ENCODE data around the gene FOXP4. TPM values are rescaled to one million over a fixed set of nuclear protein-coding genes. Genes with fewer than 3 reads are reported as not detected.
A peak's percentile ranks its signal among the peaks of the same experiment; 100 is the strongest.

The FOXP4 gene
- total and polyA plus RNA-seq, 2 of the 13 experiments (the other 11 are each of a cell fraction or from before 2014, with no cell fraction given), result 11.0 to 12.4 TPM

DNA sequence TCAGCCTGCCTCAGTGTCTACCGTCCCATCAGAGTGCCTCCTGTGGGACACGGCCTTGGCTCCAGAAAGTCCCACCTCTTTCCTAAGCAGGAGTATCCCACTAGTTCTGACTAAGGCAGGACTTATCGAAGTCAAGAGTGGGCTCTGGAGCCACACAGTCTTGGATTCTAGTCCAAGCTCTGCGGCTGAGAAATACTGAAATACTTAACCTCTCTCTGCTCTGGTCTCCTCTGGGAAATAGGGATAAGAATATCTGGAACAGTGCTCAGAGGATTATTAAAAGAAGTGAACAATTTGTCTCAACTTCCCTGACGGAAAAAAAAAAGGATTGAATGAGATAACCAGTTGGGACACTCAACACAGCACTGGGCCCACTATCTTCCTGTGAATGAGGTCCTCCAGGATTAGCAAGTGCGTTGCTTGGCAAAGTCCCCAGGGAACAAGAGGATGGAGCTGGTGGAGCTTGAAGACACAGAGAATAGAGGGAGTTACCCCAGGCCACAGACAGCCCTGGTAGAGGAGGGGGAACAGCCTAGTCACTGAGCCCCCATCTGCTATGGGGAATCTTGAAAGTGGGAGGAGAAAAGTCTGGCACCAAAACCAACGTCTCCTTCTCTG, 34.6 kb upstream of the FOXP4 start (continued):
- TF ChIP-seq, protein P1, sequence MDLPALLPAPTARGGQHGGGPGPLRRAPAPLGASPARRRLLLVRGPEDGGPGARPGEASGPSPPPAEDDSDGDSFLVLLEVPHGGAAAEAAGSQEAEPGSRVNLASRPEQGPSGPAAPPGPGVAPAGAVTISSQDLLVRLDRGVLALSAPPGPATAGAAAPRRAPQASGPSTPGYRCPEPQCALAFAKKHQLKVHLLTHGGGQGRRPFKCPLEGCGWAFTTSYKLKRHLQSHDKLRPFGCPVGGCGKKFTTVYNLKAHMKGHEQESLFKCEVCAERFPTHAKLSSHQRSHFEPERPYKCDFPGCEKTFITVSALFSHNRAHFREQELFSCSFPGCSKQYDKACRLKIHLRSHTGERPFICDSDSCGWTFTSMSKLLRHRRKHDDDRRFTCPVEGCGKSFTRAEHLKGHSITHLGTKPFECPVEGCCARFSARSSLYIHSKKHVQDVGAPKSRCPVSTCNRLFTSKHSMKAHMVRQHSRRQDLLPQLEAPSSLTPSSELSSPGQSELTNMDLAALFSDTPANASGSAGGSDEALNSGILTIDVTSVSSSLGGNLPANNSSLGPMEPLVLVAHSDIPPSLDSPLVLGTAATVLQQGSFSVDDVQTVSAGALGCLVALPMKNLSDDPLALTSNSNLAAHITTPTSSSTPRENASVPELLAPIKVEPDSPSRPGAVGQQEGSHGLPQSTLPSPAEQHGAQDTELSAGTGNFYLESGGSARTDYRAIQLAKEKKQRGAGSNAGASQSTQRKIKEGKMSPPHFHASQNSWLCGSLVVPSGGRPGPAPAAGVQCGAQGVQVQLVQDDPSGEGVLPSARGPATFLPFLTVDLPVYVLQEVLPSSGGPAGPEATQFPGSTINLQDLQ (CRISPR knock-in tag; IDR thresholded peaks at IDR 0.05), result no peak
- TF ChIP-seq RCOR2 (CRISPR knock-in tag; IDR thresholded peaks at IDR 0.05) (no peak), ZKSCAN5 (CRISPR knock-in tag; IDR thresholded peaks at IDR 0.05) (no peak)

DNA sequence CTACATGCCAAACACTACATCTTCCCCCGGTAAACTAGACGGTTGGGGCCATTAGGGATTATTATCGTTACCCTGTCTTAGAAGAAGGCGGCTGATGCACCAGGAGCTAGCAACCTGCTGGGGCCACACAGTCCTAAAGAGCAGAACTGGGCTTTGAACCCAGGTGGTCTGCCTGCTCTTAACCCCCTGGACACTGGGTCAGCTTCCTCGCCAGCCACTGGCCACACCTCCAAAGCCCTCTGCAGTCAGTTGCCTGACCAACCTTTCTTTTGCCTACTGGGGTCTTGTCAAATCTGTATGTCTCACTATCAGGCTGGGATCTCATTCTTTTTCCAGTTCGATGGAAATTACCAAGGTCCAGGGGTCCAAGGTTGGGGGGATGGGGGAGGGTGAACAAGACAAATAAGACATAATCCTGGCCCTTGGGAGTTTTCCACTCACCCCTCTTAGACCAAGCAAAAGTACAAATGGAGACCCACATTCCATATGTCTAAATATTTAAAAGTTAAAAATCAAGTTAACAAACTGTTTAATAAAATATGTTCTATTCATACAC, 34.0 kb upstream of the FOXP4 start:
- peak overlapping the region; percentile 40 for H3K4me2 ChIP-seq (ENCODE audit: low read depth, low read length)
- WGBS (ENCODE audit: low lambda C conversion rate), result 69% methylated on average over 6 of the region's 6 CpGs
- intact Hi-C loops (cut with micrococcal nuclease; ENCODE audit: unreplicated experiment) (no loop called here), in situ Hi-C loops (cut with HindIII; ENCODE audit: extremely low pct_ligation_motif_present, low pct_unique_long_range_greater_than_20kb) (no loop called here)
- ChIA-PET CTCF (ENCODE audit: low intra/inter-chr PET ratio, low total read pairs) (no interaction called here), POLR2A (interaction anchor here (1.4 to 11.7 kb wide), 3 partner anchors 9 to 31 kb away, joined by 3 to 187 read pairs (median 4); no protein-coding TSS in a partner anchor)
- no TSS peak for BruUV-seq (replicated peaks)
- H4K20me1 ChIP-seq (ENCODE audit: insufficient read depth, low read length), result no peaks in the 10 kb centered on the region
- H3K9ac ChIP-seq (ENCODE audit: insufficient read depth, low read depth, low read length), result no peak overlapping the region
- no peaks in the 10 kb centered on the region for H3K27me3 ChIP-seq (ENCODE audit: control insufficient read depth in 1 of 2, insufficient read depth in 2 of 2, low read length in 2 of 2)
- DNase-seq (ENCODE audit: low spot score), result no peak
- no peak for ATAC-seq
- H3K27ac ChIP-seq (ENCODE audit: extremely low read length, insufficient read depth, low read length), result no peak overlapping the region
- no peak overlapping the region for H3K4me3 ChIP-seq (replicated peaks in 1 of 3; ENCODE audit: insufficient read depth in 1 of 3, low read depth in 2 of 3, low read length in 3 of 3)
- peak; percentile 39 for FAIRE-seq
- no peaks in the 10 kb centered on the region for H3K36me3 ChIP-seq (replicated peaks in 1 of 2; ENCODE audit: control insufficient read depth in 1 of 2, insufficient read depth in 2 of 2, low read length in 2 of 2)
- H3K79me2 ChIP-seq (ENCODE audit: insufficient read depth, low read length), result no peaks in the 10 kb centered on the region
- no peaks in the 10 kb centered on the region for H3K9me3 ChIP-seq (ENCODE audit: low read length)
- H2AFZ ChIP-seq (ENCODE audit: low read length), result no peak overlapping the region
- peaks cover 63% of the 10 kb centered on the region for H3K4me1 ChIP-seq (ENCODE audit: insufficient read depth, low read length)
- TF ChIP-seq SOX5 (CRISPR knock-in tag; IDR thresholded peaks at IDR 0.05; ENCODE audit: borderline replicate concordance) (no peak), ZMYM4 (CRISPR knock-in tag; IDR thresholded peaks at IDR 0.05) (peak; percentile 50), ZNF263 (CRISPR knock-in tag; IDR thresholded peaks at IDR 0.05) (no peak), ZNF510 (CRISPR knock-in tag; IDR thresholded peaks at IDR 0.05; ENCODE audit: low read depth) (0 out of 2 replicates have a peak, but pooled peaks have one; percentile 36), FOXJ3 (CRISPR knock-in tag; IDR thresholded peaks at IDR 0.05; ENCODE audit: borderline replicate concordance) (no peak)
- TF ChIP-seq, protein P2, sequence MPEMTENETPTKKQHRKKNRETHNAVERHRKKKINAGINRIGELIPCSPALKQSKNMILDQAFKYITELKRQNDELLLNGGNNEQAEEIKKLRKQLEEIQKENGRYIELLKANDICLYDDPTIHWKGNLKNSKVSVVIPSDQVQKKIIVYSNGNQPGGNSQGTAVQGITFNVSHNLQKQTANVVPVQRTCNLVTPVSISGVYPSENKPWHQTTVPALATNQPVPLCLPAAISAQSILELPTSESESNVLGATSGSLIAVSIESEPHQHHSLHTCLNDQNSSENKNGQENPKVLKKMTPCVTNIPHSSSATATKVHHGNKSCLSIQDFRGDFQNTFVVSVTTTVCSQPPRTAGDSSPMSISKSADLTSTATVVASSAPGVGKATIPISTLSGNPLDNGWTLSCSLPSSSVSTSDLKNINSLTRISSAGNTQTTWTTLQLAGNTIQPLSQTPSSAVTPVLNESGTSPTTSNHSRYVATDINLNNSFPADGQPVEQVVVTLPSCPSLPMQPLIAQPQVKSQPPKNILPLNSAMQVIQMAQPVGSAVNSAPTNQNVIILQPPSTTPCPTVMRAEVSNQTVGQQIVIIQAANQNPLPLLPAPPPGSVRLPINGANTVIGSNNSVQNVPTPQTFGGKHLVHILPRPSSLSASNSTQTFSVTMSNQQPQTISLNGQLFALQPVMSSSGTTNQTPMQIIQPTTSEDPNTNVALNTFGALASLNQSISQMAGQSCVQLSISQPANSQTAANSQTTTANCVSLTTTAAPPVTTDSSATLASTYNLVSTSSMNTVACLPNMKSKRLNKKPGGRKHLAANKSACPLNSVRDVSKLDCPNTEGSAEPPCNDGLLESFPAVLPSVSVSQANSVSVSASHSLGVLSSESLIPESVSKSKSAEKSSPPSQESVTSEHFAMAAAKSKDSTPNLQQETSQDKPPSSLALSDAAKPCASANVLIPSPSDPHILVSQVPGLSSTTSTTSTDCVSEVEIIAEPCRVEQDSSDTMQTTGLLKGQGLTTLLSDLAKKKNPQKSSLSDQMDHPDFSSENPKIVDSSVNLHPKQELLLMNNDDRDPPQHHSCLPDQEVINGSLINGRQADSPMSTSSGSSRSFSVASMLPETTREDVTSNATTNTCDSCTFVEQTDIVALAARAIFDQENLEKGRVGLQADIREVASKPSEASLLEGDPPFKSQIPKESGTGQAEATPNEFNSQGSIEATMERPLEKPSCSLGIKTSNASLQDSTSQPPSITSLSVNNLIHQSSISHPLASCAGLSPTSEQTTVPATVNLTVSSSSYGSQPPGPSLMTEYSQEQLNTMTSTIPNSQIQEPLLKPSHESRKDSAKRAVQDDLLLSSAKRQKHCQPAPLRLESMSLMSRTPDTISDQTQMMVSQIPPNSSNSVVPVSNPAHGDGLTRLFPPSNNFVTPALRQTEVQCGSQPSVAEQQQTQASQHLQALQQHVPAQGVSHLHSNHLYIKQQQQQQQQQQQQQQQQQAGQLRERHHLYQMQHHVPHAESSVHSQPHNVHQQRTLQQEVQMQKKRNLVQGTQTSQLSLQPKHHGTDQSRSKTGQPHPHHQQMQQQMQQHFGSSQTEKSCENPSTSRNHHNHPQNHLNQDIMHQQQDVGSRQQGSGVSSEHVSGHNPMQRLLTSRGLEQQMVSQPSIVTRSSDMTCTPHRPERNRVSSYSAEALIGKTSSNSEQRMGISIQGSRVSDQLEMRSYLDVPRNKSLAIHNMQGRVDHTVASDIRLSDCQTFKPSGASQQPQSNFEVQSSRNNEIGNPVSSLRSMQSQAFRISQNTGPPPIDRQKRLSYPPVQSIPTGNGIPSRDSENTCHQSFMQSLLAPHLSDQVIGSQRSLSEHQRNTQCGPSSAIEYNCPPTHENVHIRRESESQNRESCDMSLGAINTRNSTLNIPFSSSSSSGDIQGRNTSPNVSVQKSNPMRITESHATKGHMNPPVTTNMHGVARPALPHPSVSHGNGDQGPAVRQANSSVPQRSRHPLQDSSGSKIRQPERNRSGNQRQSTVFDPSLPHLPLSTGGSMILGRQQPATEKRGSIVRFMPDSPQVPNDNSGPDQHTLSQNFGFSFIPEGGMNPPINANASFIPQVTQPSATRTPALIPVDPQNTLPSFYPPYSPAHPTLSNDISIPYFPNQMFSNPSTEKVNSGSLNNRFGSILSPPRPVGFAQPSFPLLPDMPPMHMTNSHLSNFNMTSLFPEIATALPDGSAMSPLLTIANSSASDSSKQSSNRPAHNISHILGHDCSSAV (CRISPR knock-in tag; IDR thresholded peaks at IDR 0.05; ENCODE audit: borderline replicate concordance), result no peak

Measured in HepG2 (cell line).